ENCODE measurements around the gene TULP4.
A peak's percentile ranks its signal among the peaks of the same experiment; 100 is the strongest.
"Not testable (repeated sequence)": the region's sequence is repeated elsewhere in the genome, so short reads cannot be mapped to it uniquely, and the experiment has no call there.

Gene TULP4

GRCh38 chr6:158350731-158351130 lies 38.5 kb downstream of the TULP4 start:
- not testable (repeated sequence) for H3K79me1 ChIP-seq (ENCODE audit: low read length); H3K23ac ChIP-seq (ENCODE audit: low read length)

GRCh38 chr6:158353883-158354877 lies 41.9 kb downstream of the TULP4 start:
- Histone ChIP-seq H3K18ac (ENCODE audit: low read length) (no peak overlapping the region), H2BK120ac (ENCODE audit: low read depth, low read length) (no peak overlapping the region), H3K36me3 (ENCODE audit: control insufficient read depth, insufficient read depth, low read length) (no peaks in the 10 kb centered on the region), H3K9ac (ENCODE audit: low read length) (no peak overlapping the region), H3K4me1 (ENCODE audit: control insufficient read depth, low read depth, low read length) (peaks cover 2% of the 10 kb centered on the region), H2AK5ac (ENCODE audit: low read length) (no peak overlapping the region), H3K4me2 (ENCODE audit: low read length) (no peak overlapping the region), H3K79me2 (ENCODE audit: control insufficient read depth, insufficient read depth, low read length) (no peaks in the 10 kb centered on the region), H4K8ac (ENCODE audit: low read depth, low read length) (no peak overlapping the region), H4K5ac (ENCODE audit: low read length) (no peak overlapping the region), H3K4ac (ENCODE audit: low read depth, low read length) (no peak overlapping the region), H3K27me3 (ENCODE audit: insufficient read depth, low read length, poor library complexity) (no peaks in the 10 kb centered on the region), H3K79me1 (ENCODE audit: low read length) (peaks cover 13% of the 10 kb centered on the region), H3K4me3 (ENCODE audit: low read length) (no peak overlapping the region), H3K23ac (ENCODE audit: low read length) (no peak overlapping the region), H2BK5ac (ENCODE audit: low read length) (no peak overlapping the region), H2BK15ac (replicated peaks; ENCODE audit: low read depth) (no peak overlapping the region), H3K27ac (ENCODE audit: low read depth, low read length) (no peak overlapping the region), H3K56ac (ENCODE audit: low read length) (no peak overlapping the region)
- no CpG with 5 or more reads among the region's 13 CpGs for WGBS (ENCODE audit: extremely low coverage, insufficient coverage, low lambda C conversion rate)
- no peak for DNase-seq

More at GRCh38 chr6:158350731-158351130, 38.5 kb downstream of the TULP4 start:
- not testable (repeated sequence) for H3K27ac ChIP-seq (ENCODE audit: low read depth, low read length); H3K4ac ChIP-seq (ENCODE audit: low read depth, low read length); H3K36me3 ChIP-seq (ENCODE audit: control insufficient read depth, insufficient read depth, low read length); H2BK120ac ChIP-seq (ENCODE audit: low read depth, low read length); H3K18ac ChIP-seq (ENCODE audit: low read length); H3K4me2 ChIP-seq (ENCODE audit: low read length); H2BK5ac ChIP-seq (ENCODE audit: low read length); H4K8ac ChIP-seq (ENCODE audit: low read depth, low read length); H2BK15ac ChIP-seq (replicated peaks; ENCODE audit: low read depth); H2AK5ac ChIP-seq (ENCODE audit: low read length); H4K5ac ChIP-seq (ENCODE audit: low read length); H3K56ac ChIP-seq (ENCODE audit: low read length); H3K79me2 ChIP-seq (ENCODE audit: control insufficient read depth, insufficient read depth, low read length); H3K9ac ChIP-seq (ENCODE audit: low read length); DNase-seq; H3K4me1 ChIP-seq (ENCODE audit: control insufficient read depth, low read depth, low read length); H3K27me3 ChIP-seq (ENCODE audit: insufficient read depth, low read length, poor library complexity); H3K4me3 ChIP-seq (ENCODE audit: low read length)
- no CpG with 5 or more reads among the region's 7 CpGs for WGBS (ENCODE audit: extremely low coverage, insufficient coverage, low lambda C conversion rate)

DNA sequence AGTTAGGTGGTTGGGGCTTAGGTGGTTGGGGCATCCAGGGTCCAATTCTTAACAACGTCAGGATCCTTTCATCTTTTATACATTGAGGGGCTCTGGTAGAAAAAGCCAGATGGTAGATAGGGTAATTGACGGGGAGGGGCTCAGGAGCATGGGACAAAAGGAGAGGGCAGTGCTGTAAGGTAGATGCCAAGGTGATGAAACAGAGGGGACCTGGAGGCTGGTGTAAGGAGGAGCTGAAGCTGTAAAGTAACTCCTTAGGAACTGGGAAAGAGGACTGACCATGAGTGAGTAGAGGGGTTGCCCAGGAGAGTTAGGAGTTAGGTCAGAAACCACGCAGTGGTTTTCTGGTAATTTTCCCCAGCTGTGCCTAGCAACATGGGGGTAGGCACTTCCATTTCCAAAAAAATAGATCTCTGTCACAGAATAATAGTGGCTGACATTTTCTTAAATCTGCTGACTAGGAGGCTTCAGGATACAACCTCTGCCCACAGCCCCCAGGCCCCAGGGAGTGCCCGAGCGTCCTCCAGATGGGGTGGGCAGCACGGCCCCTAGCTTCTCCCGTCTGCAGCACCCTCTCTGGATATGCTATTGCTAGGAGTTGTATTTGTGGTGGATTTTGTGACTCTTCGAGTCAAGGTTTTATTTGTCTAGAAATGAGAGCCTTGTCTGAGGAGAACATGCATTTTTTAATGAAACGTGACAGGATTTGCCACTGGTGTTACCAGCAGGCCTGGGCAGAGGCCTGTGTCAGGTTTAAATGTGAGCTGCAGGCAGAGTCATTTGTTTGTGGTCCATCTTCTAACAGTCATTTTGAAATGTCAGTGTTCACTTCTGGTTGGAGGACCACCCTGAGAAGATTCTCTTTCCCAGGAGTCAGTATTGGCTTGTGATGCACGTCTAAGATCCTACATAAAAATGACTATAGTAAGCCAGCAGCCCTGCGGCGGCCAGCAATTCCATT lies 44.6 kb downstream of the TULP4 start:
- Histone ChIP-seq H3K56ac (ENCODE audit: low read length) (no peak overlapping the region), H3K36me3 (ENCODE audit: control insufficient read depth, insufficient read depth, low read length) (no peaks in the 10 kb centered on the region), H3K4me2 (ENCODE audit: low read length) (no peak overlapping the region), H3K4ac (ENCODE audit: low read depth, low read length) (no peak overlapping the region), H2BK5ac (ENCODE audit: low read length) (no peak overlapping the region), H3K4me3 (ENCODE audit: low read length) (no peak overlapping the region), H2AK5ac (ENCODE audit: low read length) (no peak overlapping the region), H3K18ac (ENCODE audit: low read length) (no peak overlapping the region), H3K9ac (ENCODE audit: low read length) (no peak overlapping the region), H2BK15ac (replicated peaks; ENCODE audit: low read depth) (no peak overlapping the region), H4K5ac (ENCODE audit: low read length) (no peak overlapping the region), H3K79me2 (ENCODE audit: control insufficient read depth, insufficient read depth, low read length) (no peaks in the 10 kb centered on the region), H4K8ac (ENCODE audit: low read depth, low read length) (no peak overlapping the region), H3K79me1 (ENCODE audit: low read length) (peaks cover 13% of the 10 kb centered on the region), H2BK120ac (ENCODE audit: low read depth, low read length) (no peak overlapping the region), H3K27ac (ENCODE audit: low read depth, low read length) (no peak overlapping the region), H3K23ac (ENCODE audit: low read length) (no peak overlapping the region), H3K27me3 (ENCODE audit: insufficient read depth, low read length, poor library complexity) (no peaks in the 10 kb centered on the region), H3K4me1 (ENCODE audit: control insufficient read depth, low read depth, low read length) (peaks cover 2% of the 10 kb centered on the region)
- WGBS (ENCODE audit: extremely low coverage, insufficient coverage, low lambda C conversion rate) = no CpG with 5 or more reads among the region's 12 CpGs
- peak; percentile 40 for DNase-seq

- Histone ChIP-seq H2BK120ac (ENCODE audit: low read depth, low read length) (no peak overlapping the region), H3K18ac (ENCODE audit: low read length) (no peak overlapping the region), H3K4me2 (ENCODE audit: low read length) (no peak overlapping the region), H3K56ac (ENCODE audit: low read length) (no peak overlapping the region), H2BK15ac (replicated peaks; ENCODE audit: low read depth) (no peak overlapping the region), H4K8ac (ENCODE audit: low read depth, low read length) (no peak overlapping the region), H3K23ac (ENCODE audit: low read length) (no peak overlapping the region), H2BK5ac (ENCODE audit: low read length) (no peak overlapping the region), H3K9ac (ENCODE audit: low read length) (no peak overlapping the region), H3K27ac (ENCODE audit: low read depth, low read length) (no peak overlapping the region), H3K4me1 (ENCODE audit: control insufficient read depth, low read depth, low read length) (peaks cover 2% of the 10 kb centered on the region), H3K79me2 (ENCODE audit: control insufficient read depth, insufficient read depth, low read length) (no peaks in the 10 kb centered on the region), H3K4me3 (ENCODE audit: low read length) (no peak overlapping the region), H3K27me3 (ENCODE audit: insufficient read depth, low read length, poor library complexity) (no peaks in the 10 kb centered on the region), H2AK5ac (ENCODE audit: low read length) (no peak overlapping the region), H4K5ac (ENCODE audit: low read length) (no peak overlapping the region), H3K36me3 (ENCODE audit: control insufficient read depth, insufficient read depth, low read length) (no peaks in the 10 kb centered on the region), H3K79me1 (ENCODE audit: low read length) (peaks cover 13% of the 10 kb centered on the region), H3K4ac (ENCODE audit: low read depth, low read length) (no peak overlapping the region)
- DNase-seq = no peak
- WGBS (ENCODE audit: extremely low coverage, insufficient coverage, low lambda C conversion rate) = no CpG with 5 or more reads among the region's 7 CpGs
Measured at GRCh38 chr6:158357570-158358216, 45.4 kb downstream of the TULP4 start.

GRCh38 chr6:158358450-158359077 lies 46.3 kb downstream of the TULP4 start:
- Histone ChIP-seq H3K79me1 (ENCODE audit: low read length) (peaks cover 13% of the 10 kb centered on the region), H3K4ac (ENCODE audit: low read depth, low read length) (no peak overlapping the region), H2BK120ac (ENCODE audit: low read depth, low read length) (no peak overlapping the region), H3K56ac (ENCODE audit: low read length) (no peak overlapping the region), H2BK5ac (ENCODE audit: low read length) (no peak overlapping the region), H3K18ac (ENCODE audit: low read length) (no peak overlapping the region), H3K79me2 (ENCODE audit: control insufficient read depth, insufficient read depth, low read length) (no peaks in the 10 kb centered on the region), H3K23ac (ENCODE audit: low read length) (no peak overlapping the region), H3K4me1 (ENCODE audit: control insufficient read depth, low read depth, low read length) (peaks cover 2% of the 10 kb centered on the region), H3K4me2 (ENCODE audit: low read length) (no peak overlapping the region), H4K5ac (ENCODE audit: low read length) (no peak overlapping the region), H3K27me3 (ENCODE audit: insufficient read depth, low read length, poor library complexity) (no peaks in the 10 kb centered on the region), H2BK15ac (replicated peaks; ENCODE audit: low read depth) (no peak overlapping the region), H2AK5ac (ENCODE audit: low read length) (no peak overlapping the region), H4K8ac (ENCODE audit: low read depth, low read length) (no peak overlapping the region), H3K9ac (ENCODE audit: low read length) (no peak overlapping the region), H3K36me3 (ENCODE audit: control insufficient read depth, insufficient read depth, low read length) (no peaks in the 10 kb centered on the region), H3K4me3 (ENCODE audit: low read length) (no peak overlapping the region), H3K27ac (ENCODE audit: low read depth, low read length) (no peak overlapping the region)
- whole genome bisulfite sequencing (ENCODE audit: extremely low coverage, insufficient coverage, low lambda C conversion rate) = no CpG with 5 or more reads among the region's 5 CpGs
- DNase-seq = no peak
